HG03558 (cell line): ENCODE measurements around the gene TBXAS1.

Experiments
- ATAC-seq: cut with Tn5 transposase; IDR thresholded peaks from one replicate; pipeline ENCODE4 v1.9.1; 2021; ENCODE audit warnings: moderate number of reproducible peaks; ENCODE audit not compliant: unreplicated experiment; ENCODE audit errors: extremely low read depth

TBXAS1 gene

DNA sequence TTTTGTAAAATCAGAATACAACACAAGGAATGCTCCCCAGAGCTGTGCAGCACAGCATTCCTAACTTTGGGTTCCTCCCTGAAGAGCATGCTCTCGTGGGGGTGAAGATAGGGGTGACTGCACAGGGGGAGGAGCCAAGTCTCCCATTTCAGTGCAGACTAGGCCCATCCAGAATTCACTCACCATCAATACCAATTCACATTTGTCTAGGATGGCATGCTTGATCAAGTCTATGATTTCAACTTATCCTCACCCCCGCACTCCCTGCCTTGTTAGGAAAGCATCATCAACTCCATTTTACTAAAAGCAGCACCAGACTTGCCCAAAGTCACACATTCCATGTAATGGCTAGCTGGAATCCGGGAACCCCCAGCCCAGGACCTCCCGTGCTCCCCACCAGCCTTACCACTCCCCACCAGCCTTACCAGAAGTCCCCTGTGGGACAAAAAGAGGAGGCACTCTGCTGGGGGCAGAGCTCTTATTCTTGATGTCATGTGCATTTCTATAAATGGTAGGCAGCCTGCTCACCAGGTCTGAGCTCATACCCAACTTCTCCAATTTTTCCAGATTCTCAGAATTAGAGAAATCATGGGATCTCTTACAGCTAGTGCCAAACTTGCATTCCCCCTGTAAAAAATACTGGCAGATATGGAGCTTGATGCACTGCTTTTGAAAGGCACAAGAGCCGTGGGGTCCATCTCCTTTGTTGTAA lies 227.5 kb downstream of the TBXAS1 start:
- ATAC-seq = no peak

DNA sequence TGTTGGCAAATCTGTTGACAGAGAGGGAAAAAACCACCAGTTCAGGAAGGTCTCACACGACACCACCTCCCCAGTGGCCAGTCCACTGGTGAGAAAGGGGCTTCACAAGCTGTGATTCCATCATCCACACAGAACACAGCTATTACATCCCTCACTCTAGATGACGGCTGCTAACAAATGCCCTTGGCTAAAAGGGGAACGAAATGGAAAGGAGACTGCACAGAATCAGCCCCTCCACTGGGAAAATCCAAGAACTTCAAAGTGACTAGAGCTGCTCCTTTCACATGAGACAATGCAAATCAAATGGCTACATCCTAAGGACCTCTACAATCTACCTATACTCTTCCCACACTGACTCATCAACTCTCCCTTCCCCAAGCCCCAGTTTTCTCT lies 228.1 kb downstream of the TBXAS1 start:
- ATAC-seq = no peak

GRCh38 chr7:140058517-140058916 lies 229.5 kb downstream of the TBXAS1 start:
- no peak for ATAC-seq

GRCh38 chr7:140059273-140060242 lies 230.5 kb downstream of the TBXAS1 start:
- ATAC-seq = no peak

- ATAC-seq = no peak
These were observed 231.2 kb downstream of the TBXAS1 start for GRCh38 chr7:140060243-140060630.

- no peak for ATAC-seq
These were observed 231.9 kb downstream of the TBXAS1 start for GRCh38 chr7:140060788-140061606.

DNA sequence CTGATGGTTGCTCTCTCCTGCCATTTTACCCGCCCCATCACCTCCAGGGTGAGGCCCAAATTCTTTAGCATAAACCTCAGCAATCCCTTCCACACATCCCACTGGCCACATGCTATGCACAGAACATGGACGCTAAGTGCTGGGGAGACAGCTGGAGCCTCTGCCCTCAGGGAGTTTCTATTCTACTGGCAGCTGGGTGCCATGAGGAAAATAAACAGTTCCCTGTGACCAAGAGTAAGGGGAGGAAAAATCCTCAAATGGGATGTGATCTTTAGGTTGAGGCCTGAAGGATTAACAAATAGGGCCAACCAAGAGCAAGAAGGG lies 232.5 kb downstream of the TBXAS1 start:
- no peak for ATAC-seq

DNA sequence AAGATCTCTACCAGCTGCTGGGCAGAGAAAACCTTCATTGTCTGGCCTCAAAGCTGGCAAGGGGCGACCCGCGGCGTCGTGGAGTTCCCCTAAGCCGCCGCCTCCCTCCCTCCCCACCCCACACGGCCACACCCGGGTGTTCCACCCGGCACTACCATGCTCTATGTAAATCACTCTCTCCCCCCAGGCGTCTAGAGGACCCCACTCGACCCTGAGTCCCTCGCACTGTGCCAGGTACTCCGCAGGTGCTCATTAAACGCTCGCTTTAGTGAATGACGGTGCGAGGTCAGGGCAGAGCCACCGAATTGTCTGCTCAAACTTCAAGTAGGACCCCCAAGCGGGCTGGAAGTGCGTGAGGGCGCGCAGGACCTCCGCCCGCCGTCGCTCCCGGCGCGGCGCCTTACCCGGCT lies 233.1 kb downstream of the TBXAS1 start:
- no peak for ATAC-seq

DNA sequence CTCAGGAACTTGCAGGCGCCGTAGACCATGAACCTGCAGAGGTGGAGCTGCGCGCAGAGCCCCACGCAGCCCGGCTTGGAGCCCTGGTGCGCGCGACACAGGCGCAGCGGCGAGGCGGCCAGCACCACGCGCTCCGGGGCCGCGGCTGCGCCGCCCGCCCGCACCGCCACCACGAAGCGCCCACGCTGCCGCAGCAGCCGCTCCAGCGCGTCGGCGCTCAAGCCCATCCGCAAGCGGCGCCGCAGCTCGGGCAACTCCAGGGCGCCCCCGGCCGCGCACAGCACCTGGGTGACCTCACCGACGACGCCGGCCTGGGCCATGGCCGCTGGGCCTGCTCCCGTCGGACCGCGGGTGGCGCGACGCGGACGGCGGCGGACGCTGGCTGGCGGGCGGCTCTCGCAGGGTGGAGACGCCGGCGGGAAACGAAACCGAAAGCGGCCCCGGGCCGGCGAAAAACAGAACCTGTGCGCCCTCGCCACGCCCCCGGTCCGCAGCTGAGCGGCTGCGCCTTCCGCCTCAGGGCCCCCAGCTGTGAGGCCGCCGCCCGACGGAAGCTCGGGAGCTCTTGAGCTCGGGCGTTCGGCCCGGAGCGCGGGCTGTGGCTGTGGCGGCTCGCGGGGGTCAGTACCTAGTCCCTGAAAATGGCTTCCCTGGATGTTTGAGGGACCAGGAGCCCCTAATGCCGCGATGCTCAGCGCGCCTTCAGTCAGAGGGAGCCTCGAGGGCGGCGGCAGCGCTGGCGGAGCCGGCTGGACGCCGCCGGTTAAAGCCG lies 233.7 kb downstream of the TBXAS1 start, which contains the start of gene PARP12:
TSS of gene PARP12 (minus strand) at position 424 of the 772 bp plus-strand sequence. CDS start at position 320, 104 bp downstream.
- peak; percentile 71 for ATAC-seq

DNA sequence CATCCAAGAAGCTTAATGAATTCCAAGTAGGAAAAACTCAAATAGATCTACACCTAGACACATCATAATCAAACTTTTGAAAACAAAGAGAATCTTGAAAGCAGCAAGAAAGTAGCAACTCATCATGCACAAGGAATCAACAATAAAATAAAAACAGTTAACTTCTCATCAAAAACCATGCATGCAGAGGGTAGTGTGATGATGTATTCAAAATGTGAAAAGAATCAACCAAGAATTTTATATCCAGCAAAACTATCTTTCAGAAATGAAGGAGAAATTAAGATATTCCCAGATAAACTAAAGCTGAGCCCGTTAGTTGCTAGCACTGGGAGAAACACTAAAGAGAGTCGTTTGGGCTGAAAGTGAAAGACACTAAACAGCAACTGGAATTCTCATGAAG lies 238.0 kb downstream of the TBXAS1 start:
- ATAC-seq = no peak

- ATAC-seq = no peak
These were observed 239.0 kb downstream of the TBXAS1 start for GRCh38 chr7:140068033-140068432.

- ATAC-seq = no peak
These were observed 240.4 kb downstream of the TBXAS1 start for GRCh38 chr7:140069298-140069949.
